PC-9 (cell line): ENCODE data around the gene PDXDC1.

Experiments used
- CTCF ChIP-seq: fragments of 200-600 bp; sonication (generic); conservative IDR thresholded peaks from 2 replicates; pipeline ENCODE4 v1.6.1; 2017; ENCODE audit warnings: mixed run types, antibody characterized with exemption, mild to moderate bottlenecking, moderate library complexity
- EZH2 ChIP-seq: fragments of 200-600 bp; sonication (generic); IDR thresholded peaks from 2 replicates; pipeline ENCODE4 v1.8.0; 2017; ENCODE audit warnings: antibody characterized with exemption, low read depth

GRCh38 chr16:15073101-15073500, 98.3 kb downstream of the PDXDC1 start:
- TF ChIP-seq CTCF, result no peak
- no peak for TF ChIP-seq EZH2
